ENCODE results near the gene AHI1. TPM values are rescaled to one million over a fixed set of nuclear protein-coding genes. Genes with fewer than 3 reads are reported as not detected.

Gene AHI1
- total and polyA plus RNA-seq, 2 donors (not counting 1 experiment from before 2014, with no cell fraction given) = 14.2 to 22.8 TPM

DNA sequence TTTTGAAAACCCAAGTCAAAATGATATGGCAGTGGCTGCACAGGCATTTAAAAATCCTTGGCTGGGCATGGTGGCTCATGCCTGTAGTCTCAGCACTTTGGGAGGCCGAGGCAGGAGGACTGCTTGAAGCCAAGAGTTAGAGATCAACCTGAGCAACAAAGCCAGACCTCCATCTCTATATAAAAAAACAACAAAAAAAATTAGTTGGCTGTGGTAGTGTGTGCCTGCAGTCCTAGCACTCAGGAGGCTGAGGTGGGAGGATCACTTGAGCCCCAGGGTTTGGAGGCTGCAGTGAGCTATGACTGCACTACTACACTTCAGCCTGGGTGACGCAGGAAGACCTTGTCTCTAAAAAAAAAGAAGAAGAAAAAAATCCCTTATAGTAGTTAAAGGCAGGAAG is 173.6 kb downstream of the AHI1 start:
- no peak overlapping the region for H3K9ac ChIP-seq (ENCODE audit: insufficient read depth, low read length)
- TF ChIP-seq, protein P1, sequence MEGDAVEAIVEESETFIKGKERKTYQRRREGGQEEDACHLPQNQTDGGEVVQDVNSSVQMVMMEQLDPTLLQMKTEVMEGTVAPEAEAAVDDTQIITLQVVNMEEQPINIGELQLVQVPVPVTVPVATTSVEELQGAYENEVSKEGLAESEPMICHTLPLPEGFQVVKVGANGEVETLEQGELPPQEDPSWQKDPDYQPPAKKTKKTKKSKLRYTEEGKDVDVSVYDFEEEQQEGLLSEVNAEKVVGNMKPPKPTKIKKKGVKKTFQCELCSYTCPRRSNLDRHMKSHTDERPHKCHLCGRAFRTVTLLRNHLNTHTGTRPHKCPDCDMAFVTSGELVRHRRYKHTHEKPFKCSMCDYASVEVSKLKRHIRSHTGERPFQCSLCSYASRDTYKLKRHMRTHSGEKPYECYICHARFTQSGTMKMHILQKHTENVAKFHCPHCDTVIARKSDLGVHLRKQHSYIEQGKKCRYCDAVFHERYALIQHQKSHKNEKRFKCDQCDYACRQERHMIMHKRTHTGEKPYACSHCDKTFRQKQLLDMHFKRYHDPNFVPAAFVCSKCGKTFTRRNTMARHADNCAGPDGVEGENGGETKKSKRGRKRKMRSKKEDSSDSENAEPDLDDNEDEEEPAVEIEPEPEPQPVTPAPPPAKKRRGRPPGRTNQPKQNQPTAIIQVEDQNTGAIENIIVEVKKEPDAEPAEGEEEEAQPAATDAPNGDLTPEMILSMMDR (conservative IDR thresholded peaks at IDR 0.05 in 1 of 2, IDR thresholded peaks at IDR 0.05 in 1 of 2; ENCODE audit: low read depth in 1 of 2, low read length in 2 of 2) = no peak
- TF ChIP-seq EZH2 (IDR thresholded peaks at IDR 0.05; ENCODE audit: low read length, missing control alignments) = no peak
- no peaks in the 10 kb centered on the region for H3K36me3 ChIP-seq (ENCODE audit: control insufficient read depth, insufficient read depth, low read length)
- no peak for DNase-seq (ENCODE audit: low read depth in 2 of 2)
- no peaks in the 10 kb centered on the region for H3K79me2 ChIP-seq (ENCODE audit: control insufficient read depth, insufficient read depth, low read length)
- no peak overlapping the region for H3K4me2 ChIP-seq (ENCODE audit: extremely low read depth, insufficient read depth, low read length)
- H3K27ac ChIP-seq (ENCODE audit: insufficient read depth, low read length) = no peak overlapping the region
- no peak overlapping the region for H3K4me3 ChIP-seq (replicated peaks in 1 of 4; ENCODE audit: control extremely low read depth in 1 of 4, insufficient read depth in 1 of 4, low read depth in 3 of 4, low read length in 4 of 4)
- no peaks in the 10 kb centered on the region for H4K20me1 ChIP-seq (ENCODE audit: control insufficient read depth, extremely low read depth, insufficient read depth, low read length)
- no peaks in the 10 kb centered on the region for H3K4me1 ChIP-seq (ENCODE audit: control insufficient read depth, extremely low read depth, insufficient read depth, low read length)
- H3K9me3 ChIP-seq (ENCODE audit: control insufficient read depth, insufficient read depth, low read depth, low read length) = no peaks in the 10 kb centered on the region
- H3K27me3 ChIP-seq (ENCODE audit: control insufficient read depth, insufficient read depth, low read length) = no peaks in the 10 kb centered on the region
- no peak overlapping the region for H2AFZ ChIP-seq (ENCODE audit: low read length)

DNA sequence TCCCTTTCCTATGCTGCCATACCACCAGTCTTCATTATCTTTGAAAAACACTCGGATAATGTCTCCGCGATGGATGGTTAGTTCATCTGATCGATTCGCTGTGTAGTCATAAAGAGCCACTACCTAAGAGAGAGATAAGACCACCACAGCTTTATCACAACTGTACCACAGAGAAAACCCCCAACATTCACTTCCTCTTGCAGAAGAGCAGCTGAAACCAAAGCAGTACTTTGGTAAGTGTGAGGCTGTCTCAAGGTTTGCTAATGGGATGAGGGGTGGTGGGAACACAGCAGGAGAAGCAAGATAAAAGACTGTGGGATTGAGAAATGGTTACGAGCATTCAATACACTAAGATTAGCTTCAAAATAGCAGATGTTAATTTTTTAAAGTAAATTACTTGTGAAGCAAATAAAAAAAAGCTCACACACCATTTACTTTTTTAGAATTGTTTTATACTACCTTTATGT is 174.3 kb downstream of the AHI1 start:
- H3K4me1 ChIP-seq (ENCODE audit: control insufficient read depth, extremely low read depth, insufficient read depth, low read length) = no peaks in the 10 kb centered on the region
- no peaks in the 10 kb centered on the region for H3K79me2 ChIP-seq (ENCODE audit: control insufficient read depth, insufficient read depth, low read length)
- no peaks in the 10 kb centered on the region for H3K36me3 ChIP-seq (ENCODE audit: control insufficient read depth, insufficient read depth, low read length)
- H4K20me1 ChIP-seq (ENCODE audit: control insufficient read depth, extremely low read depth, insufficient read depth, low read length) = no peaks in the 10 kb centered on the region
- H3K4me3 ChIP-seq (replicated peaks in 1 of 4; ENCODE audit: control extremely low read depth in 1 of 4, insufficient read depth in 1 of 4, low read depth in 3 of 4, low read length in 4 of 4) = no peak overlapping the region
- H3K9me3 ChIP-seq (ENCODE audit: control insufficient read depth, insufficient read depth, low read depth, low read length) = no peaks in the 10 kb centered on the region
- TF ChIP-seq EZH2 (IDR thresholded peaks at IDR 0.05; ENCODE audit: low read length, missing control alignments) = no peak
- TF ChIP-seq, protein P1 (conservative IDR thresholded peaks at IDR 0.05 in 1 of 2, IDR thresholded peaks at IDR 0.05 in 1 of 2; ENCODE audit: low read depth in 1 of 2, low read length in 2 of 2) = no peak
- H2AFZ ChIP-seq (ENCODE audit: low read length) = no peak overlapping the region
- no peak overlapping the region for H3K4me2 ChIP-seq (ENCODE audit: extremely low read depth, insufficient read depth, low read length)
- no peak overlapping the region for H3K9ac ChIP-seq (ENCODE audit: insufficient read depth, low read length)
- DNase-seq (ENCODE audit: low read depth in 2 of 2) = peak in 1 of 2 donors; percentile 50
- H3K27ac ChIP-seq (ENCODE audit: insufficient read depth, low read length) = no peak overlapping the region
- H3K27me3 ChIP-seq (ENCODE audit: control insufficient read depth, insufficient read depth, low read length) = no peaks in the 10 kb centered on the region

DNA sequence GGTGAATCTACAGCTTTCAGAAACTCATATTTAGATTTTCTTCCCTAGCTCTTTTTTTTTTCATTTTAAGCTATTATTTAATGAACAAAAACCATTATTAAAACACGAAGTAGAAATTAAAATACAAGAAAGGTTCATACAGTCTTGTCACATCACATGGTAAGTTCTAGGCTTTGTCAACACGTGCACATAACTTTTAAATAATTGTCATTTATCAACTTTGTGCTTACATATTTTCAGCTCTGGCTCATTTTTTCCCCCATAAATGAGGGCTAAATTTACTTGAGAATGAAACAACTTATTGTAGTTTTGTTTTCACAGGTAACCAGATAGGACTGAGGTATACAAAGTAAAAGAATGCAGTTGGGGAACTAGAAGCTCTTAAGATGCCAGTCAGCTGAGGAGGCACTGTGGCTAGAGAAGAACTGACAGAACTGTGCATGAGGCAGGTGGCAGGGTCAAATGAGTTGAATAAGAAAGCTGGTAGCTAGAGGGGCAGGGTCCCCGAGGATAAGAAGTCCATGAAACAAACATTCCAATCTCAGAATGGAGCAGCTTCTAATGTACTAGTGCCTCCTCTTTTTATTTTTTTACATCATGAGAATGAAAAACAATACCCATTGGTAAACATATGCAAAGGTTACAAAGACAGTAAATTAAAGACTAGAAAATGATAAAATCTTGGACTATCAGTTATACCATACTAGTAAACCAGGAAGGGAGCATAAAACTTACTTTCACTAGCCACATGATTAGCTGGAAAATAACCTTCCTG is 174.9 kb downstream of the AHI1 start:
- no peak overlapping the region for H3K9ac ChIP-seq (ENCODE audit: insufficient read depth, low read length)
- no peak overlapping the region for H3K27ac ChIP-seq (ENCODE audit: insufficient read depth, low read length)
- H3K9me3 ChIP-seq (ENCODE audit: control insufficient read depth, insufficient read depth, low read depth, low read length) = no peaks in the 10 kb centered on the region
- H4K20me1 ChIP-seq (ENCODE audit: control insufficient read depth, extremely low read depth, insufficient read depth, low read length) = no peaks in the 10 kb centered on the region
- no peaks in the 10 kb centered on the region for H3K79me2 ChIP-seq (ENCODE audit: control insufficient read depth, insufficient read depth, low read length)
- H2AFZ ChIP-seq (ENCODE audit: low read length) = no peak overlapping the region
- H3K4me2 ChIP-seq (ENCODE audit: extremely low read depth, insufficient read depth, low read length) = no peak overlapping the region
- no peak overlapping the region for H3K4me3 ChIP-seq (replicated peaks in 1 of 4; ENCODE audit: control extremely low read depth in 1 of 4, insufficient read depth in 1 of 4, low read depth in 3 of 4, low read length in 4 of 4)
- no peaks in the 10 kb centered on the region for H3K4me1 ChIP-seq (ENCODE audit: control insufficient read depth, extremely low read depth, insufficient read depth, low read length)
- no peaks in the 10 kb centered on the region for H3K36me3 ChIP-seq (ENCODE audit: control insufficient read depth, insufficient read depth, low read length)
- no peak for DNase-seq (ENCODE audit: low read depth in 2 of 2)
- TF ChIP-seq, protein P1 (conservative IDR thresholded peaks at IDR 0.05 in 1 of 2, IDR thresholded peaks at IDR 0.05 in 1 of 2; ENCODE audit: low read depth in 1 of 2, low read length in 2 of 2) = no peak
- no peak for TF ChIP-seq EZH2 (IDR thresholded peaks at IDR 0.05; ENCODE audit: low read length, missing control alignments)
- H3K27me3 ChIP-seq (ENCODE audit: control insufficient read depth, insufficient read depth, low read length) = no peaks in the 10 kb centered on the region
